Peyer's patch (tissue), 4 donors: Measurements from ENCODE around the gene KRTAP9-2.

Source experiments
- CTCF ChIP-seq, 6 experiments: fragments of 450-650 bp in 4 of 6; fragments of 200-600 bp in 2 of 6; sonication (generic) in 1 of 6; IDR thresholded peaks; one replicate each; pipeline ENCODE4 v1.5.1; 2017 to 2019; ENCODE audit warnings: antibody characterized with exemption in 6 of 6, mild to moderate bottlenecking in 3 of 6, moderate library complexity in 1 of 6
- POLR2A ChIP-seq, 2 donors: fragments of 450-650 bp; IDR thresholded peaks; one replicate each; pipeline ENCODE4 v1.5.1; 2017; ENCODE audit warnings: antibody characterized with exemption in 2 of 2, mild to moderate bottlenecking in 2 of 2, moderate library complexity in 2 of 2

GRCh38 chr17:41177727-41178271 is 48.6 kb upstream of the KRTAP9-2 start, which contains the start of gene KRTAP4-2:
- no peak for TF ChIP-seq CTCF (IDR thresholded peaks at IDR 0.05)
- TF ChIP-seq POLR2A (IDR thresholded peaks at IDR 0.05), result no peak
